Activated T-cell treated with anti-CD3 and anti-CD28 coated beads, Interleukin-2, amount 50 U/mL, for 4 hours (primary cell): ENCODE measurements around the gene NACA2. TPM values are rescaled to one million over a fixed set of nuclear protein-coding genes. Genes with fewer than 3 reads are reported as not detected.
"Not testable (repeated sequence)": the region's sequence is repeated elsewhere in the genome, so short reads cannot be mapped to it uniquely, and the experiment has no call there.

ENCODE experiments used
- ATAC-seq, 2 donors: fragments of 200-7000 bp; cut with Tn5 transposase; one replicate each; pipeline ENCODE4 v1.10.0; 2021
- DNase-seq: peaks from one replicate; pipeline ENCODE4 v3.0.0-alpha.2; 2020
- H3K27me3 Mint-ChIP-seq: one replicate; pipeline ENCODE4 v1.8.0; 2021; ENCODE audit warnings: low read depth, mixed read lengths
- H3K36me3 Mint-ChIP-seq: one replicate; pipeline ENCODE4 v1.8.0; 2022; ENCODE audit warnings: mixed read lengths; ENCODE audit not compliant: insufficient read depth
- H3K4me1 Mint-ChIP-seq: one replicate; pipeline ENCODE4 v1.8.0; 2021; ENCODE audit warnings: low read depth, mixed read lengths
- H3K4me3 Mint-ChIP-seq: one replicate; pipeline ENCODE4 v1.8.0; 2021; ENCODE audit warnings: mild to moderate bottlenecking, moderate library complexity, mixed read lengths
- H3K9me3 Mint-ChIP-seq: one replicate; pipeline ENCODE4 v1.8.0; 2021; ENCODE audit warnings: mixed read lengths
- total RNA-seq, 3 donors: library from RNA; stranded (reverse); gene quantifications; one replicate each; pipeline ENCODE4 v1.2.1, GENCODE V29; 2021

NACA2 gene
- total RNA-seq, 3 donors from 2014 or later = not detected

GRCh38 chr17:61591930-61592329, 911 bp upstream of the NACA2 start:
- no peak for ATAC-seq
- H3K9me3 Mint-ChIP-seq = no peaks in the 10 kb centered on the region
- H3K4me1 Mint-ChIP-seq = no peaks in the 10 kb centered on the region
- no peak overlapping the region for H3K4me3 Mint-ChIP-seq
- H3K27me3 Mint-ChIP-seq = peaks cover 7% of the 10 kb centered on the region
- DNase-seq = no peak
- H3K36me3 Mint-ChIP-seq = no peaks in the 10 kb centered on the region

- Mint-ChIP-seq H3K4me1 (no peaks in the 10 kb centered on the region), H3K27me3 (peaks cover 4% of the 10 kb centered on the region), H3K4me3 (no peak overlapping the region), H3K36me3 (no peaks in the 10 kb centered on the region), H3K9me3 (no peaks in the 10 kb centered on the region)
- DNase-seq (no peak), ATAC-seq (no peak)
Measured at GRCh38 chr17:61589990-61590389, 1.0 kb downstream of the NACA2 start.

DNA sequence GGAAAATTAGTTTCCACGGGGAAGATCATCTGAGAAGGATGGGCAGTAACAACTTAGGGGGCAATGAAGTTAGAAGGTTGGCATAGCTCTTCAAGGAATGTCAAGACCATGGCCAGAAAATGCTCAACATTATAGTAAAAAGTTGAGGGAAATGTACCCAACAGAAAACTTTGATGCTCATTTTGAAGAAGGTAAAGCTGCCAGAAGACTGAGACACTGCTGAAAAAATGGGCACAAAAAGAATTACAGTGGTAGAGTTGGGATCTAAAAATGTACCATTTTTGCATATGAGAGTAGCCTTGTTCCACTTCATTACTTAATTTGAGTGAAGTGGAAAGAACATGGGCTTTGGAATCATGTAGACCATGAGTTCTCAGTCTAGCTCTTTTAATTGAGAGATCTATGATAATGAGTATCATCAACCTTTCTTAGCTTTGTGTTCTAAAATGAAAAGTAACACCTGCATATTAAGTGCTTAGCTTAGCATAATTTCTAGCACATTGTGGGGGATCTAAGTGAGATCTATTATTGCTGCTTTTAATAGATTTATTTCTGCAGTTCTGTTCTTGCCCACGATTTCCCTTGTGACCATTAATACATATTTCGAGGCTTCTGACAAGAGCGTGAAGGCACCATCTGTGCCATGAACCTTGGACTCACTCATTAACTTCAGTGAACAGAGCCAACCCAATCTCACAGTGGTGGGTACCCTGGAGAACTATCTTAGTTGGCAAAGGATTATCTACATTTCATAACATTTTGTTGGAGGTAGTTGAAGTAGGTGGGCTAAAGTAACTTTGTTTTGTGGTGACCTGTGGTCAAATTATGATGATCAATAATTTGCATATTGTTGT, 3.0 kb downstream of the NACA2 start:
- Mint-ChIP-seq H3K4me3 (no peak overlapping the region), H3K36me3 (no peaks in the 10 kb centered on the region), H3K9me3 (no peaks in the 10 kb centered on the region), H3K4me1 (no peaks in the 10 kb centered on the region), H3K27me3 (peaks cover under 1% of the 10 kb centered on the region)
- DNase-seq (no peak), ATAC-seq (no peak)

DNA sequence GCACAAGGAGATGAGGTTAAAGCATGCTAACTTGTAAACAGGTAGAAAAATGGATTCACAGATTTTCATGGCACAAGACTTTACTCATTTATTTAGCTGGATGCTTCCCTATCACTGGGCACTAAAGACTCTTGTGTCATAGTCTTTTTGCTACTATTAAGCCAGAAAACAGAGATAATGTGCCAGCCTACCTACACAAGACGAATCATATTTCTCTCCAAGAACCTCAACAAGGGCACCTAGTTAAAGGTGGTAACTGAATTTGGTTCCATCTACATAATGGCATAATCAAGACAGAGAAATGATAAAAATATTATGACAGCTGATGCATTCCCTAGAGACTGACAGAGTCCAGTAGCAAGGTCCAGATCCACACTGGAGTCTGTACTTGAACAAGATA, 3.8 kb downstream of the NACA2 start:
- no peaks in the 10 kb centered on the region for H3K36me3 Mint-ChIP-seq
- H3K9me3 Mint-ChIP-seq = no peaks in the 10 kb centered on the region
- no peaks in the 10 kb centered on the region for H3K4me1 Mint-ChIP-seq
- no peak for DNase-seq
- H3K27me3 Mint-ChIP-seq = peaks cover 2% of the 10 kb centered on the region
- H3K4me3 Mint-ChIP-seq = no peak overlapping the region
- no peak for ATAC-seq

DNA sequence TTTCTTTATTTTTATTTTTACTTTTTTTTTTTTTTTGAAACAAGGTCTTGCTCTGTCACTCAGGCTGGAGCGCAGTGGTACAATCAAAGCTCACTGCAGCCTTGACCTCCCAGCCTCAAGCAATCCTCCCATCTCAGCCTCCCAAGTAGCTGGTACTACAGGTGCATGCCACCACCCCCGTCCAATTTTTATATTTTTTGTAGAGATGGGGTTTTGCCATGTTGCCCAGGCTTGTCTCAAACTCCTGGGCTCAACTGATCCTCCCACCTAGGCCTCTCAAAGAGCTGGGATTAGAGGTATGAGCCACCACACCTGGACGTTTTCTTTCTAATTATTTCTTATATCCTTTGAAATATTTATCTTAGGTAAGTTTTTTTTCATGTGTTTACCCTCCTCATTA, 4.4 kb downstream of the NACA2 start:
- not testable (repeated sequence) for H3K9me3 Mint-ChIP-seq, H3K27me3 Mint-ChIP-seq, H3K36me3 Mint-ChIP-seq, DNase-seq, H3K4me1 Mint-ChIP-seq, ATAC-seq, H3K4me3 Mint-ChIP-seq

GRCh38 chr17:61586031-61586566, 4.9 kb downstream of the NACA2 start:
- H3K36me3 Mint-ChIP-seq = no peaks in the 10 kb centered on the region
- no peak for ATAC-seq
- H3K4me3 Mint-ChIP-seq = no peak overlapping the region
- no peak for DNase-seq
- no peaks in the 10 kb centered on the region for H3K9me3 Mint-ChIP-seq
- no peaks in the 10 kb centered on the region for H3K4me1 Mint-ChIP-seq
- peaks cover 10% of the 10 kb centered on the region for H3K27me3 Mint-ChIP-seq

DNA sequence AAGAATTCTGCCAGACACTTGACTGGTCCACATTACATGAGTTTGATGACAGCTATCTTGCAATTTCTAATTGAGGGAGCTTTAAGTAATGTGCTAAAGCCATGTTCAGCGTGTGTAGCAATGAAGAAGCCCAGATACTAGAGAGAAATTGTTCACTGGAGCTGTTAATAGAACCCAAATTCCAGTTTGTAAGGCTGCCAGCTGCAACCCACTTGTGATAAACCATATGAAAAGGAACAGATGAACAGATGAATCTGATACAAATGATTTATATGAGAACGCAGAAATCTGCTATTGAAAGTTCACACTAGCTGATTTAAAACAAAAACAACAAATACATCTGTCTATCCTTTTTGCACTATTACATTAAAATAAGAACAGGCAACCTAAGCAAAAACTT, 6.2 kb downstream of the NACA2 start:
- no peaks in the 10 kb centered on the region for H3K9me3 Mint-ChIP-seq
- no peaks in the 10 kb centered on the region for H3K36me3 Mint-ChIP-seq
- ATAC-seq (no peak), DNase-seq (no peak)
- no peaks in the 10 kb centered on the region for H3K4me1 Mint-ChIP-seq
- H3K27me3 Mint-ChIP-seq = peaks cover 16% of the 10 kb centered on the region
- no peak overlapping the region for H3K4me3 Mint-ChIP-seq

DNA sequence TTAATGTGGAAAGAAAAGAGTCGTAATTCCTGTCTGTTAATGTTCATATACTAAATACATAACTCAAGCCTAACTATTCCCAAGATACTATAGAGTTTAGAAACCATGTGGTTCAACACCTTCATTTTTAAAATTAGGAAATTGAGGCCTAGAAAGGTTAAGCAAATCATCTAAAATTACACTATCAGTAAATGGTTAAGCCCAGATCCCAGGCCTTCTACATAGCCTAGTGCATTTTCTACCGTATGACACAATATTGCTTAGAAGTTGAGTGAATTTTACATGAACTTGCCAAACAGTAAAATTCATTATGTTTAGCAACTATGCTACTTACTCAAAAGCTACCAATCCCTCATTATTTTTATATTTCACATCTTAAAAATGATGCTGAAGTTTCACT, 6.8 kb downstream of the NACA2 start:
- no peaks in the 10 kb centered on the region for H3K36me3 Mint-ChIP-seq
- no peak for ATAC-seq
- H3K4me3 Mint-ChIP-seq = no peak overlapping the region
- no peaks in the 10 kb centered on the region for H3K4me1 Mint-ChIP-seq
- H3K9me3 Mint-ChIP-seq = no peaks in the 10 kb centered on the region
- no peak for DNase-seq
- peaks cover 17% of the 10 kb centered on the region for H3K27me3 Mint-ChIP-seq

DNA sequence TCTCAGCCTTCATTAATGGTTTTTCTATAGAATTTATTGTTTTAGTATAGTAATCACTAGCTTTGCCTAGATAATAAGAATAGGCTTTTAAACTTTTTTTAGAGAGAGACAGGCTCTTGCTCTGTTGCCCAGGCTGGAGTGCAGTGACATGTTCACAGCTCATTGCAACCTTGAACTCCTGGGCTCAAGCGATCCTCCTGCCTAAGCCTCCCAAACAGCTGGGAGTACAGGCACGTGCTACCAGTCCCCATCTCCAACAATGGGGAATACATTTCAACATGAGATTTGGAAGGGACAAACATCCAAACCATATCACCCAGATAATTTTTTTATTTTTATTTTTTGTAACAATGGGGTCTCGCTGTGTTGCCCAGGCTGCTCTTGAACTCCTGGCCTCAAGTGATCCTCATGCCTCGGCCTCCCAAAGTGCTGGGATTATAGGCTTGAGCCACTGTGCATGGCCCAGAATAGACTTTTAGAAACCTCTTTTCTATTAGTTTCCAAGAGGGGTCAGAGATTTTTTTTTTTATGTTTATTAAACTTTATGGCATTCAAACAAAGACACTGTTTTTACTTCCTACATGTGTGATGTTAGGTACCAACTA, 7.3 kb downstream of the NACA2 start:
- Mint-ChIP-seq H3K4me1 (no peaks in the 10 kb centered on the region), H3K9me3 (no peaks in the 10 kb centered on the region), H3K27me3 (peaks cover 18% of the 10 kb centered on the region), H3K4me3 (no peak overlapping the region), H3K36me3 (no peaks in the 10 kb centered on the region)
- DNase-seq (no peak), ATAC-seq (no peak)

- Mint-ChIP-seq H3K36me3 (no peaks in the 10 kb centered on the region), H3K9me3 (no peaks in the 10 kb centered on the region), H3K4me1 (no peaks in the 10 kb centered on the region), H3K4me3 (no peak overlapping the region), H3K27me3 (peaks cover 23% of the 10 kb centered on the region)
- ATAC-seq (no peak), DNase-seq (no peak)
Measured at GRCh38 chr17:61583242-61583641, 7.8 kb downstream of the NACA2 start.

DNA sequence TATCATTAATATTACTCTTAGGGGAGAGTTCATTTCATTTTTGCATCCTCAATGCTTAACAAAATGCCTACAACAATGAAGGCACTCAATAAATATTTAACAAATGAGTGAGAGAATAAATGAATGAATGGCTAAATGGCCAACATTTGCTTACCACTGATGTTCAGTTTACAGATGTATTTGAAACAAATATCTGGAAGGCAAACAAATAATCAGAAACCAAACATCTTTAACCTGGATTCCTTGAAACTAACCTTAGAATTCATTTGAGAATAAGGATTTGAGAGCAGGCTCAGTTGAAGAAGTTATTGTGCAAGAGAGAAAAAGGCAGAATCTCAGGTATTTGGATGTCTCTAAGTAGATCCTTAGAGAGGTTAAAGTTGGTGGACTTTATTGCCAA, 8.4 kb downstream of the NACA2 start:
- H3K9me3 Mint-ChIP-seq = no peaks in the 10 kb centered on the region
- H3K36me3 Mint-ChIP-seq = no peaks in the 10 kb centered on the region
- no peak for ATAC-seq

DNA sequence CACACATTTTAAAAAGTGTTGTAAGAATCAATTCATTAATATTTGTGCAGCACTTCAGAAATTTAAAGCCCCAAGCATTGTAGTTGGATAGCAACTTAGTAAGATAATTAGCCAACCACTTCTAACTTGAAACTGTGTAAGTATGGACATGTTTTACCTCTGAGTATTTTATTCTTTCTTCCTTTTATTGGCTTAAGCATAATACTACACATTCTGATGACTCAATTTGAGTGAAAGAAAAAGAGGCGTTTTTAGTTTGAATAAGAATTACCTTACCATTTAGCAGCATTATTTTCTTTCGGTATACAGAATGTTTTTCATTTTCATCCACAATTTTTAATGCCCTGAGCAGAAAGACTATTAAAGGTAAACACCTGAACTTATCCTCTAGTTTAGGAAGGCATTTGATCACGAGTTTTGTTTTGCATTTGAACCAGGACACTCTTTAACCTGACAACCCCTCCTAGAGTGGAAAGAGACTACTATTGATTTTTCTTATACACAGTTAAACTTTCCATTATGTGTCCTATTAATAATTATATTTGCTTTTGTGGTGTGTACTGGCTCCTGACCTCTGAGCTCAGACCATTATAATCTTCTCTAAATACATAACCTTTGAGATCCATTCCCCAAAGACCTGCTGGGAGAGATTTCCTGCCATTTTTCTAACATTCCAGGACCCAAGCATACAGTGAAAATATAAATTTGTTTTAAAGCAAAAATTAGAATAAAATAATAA, 9.2 kb downstream of the NACA2 start:
- no peaks in the 10 kb centered on the region for H3K9me3 Mint-ChIP-seq
- ATAC-seq = no peak
- H3K27me3 Mint-ChIP-seq = peaks cover 23% of the 10 kb centered on the region
- DNase-seq = no peak
- H3K4me1 Mint-ChIP-seq = no peaks in the 10 kb centered on the region
- no peak overlapping the region for H3K4me3 Mint-ChIP-seq
- no peaks in the 10 kb centered on the region for H3K36me3 Mint-ChIP-seq

More for the DNA sequence above, 8.4 kb downstream of the NACA2 start:
- Mint-ChIP-seq H3K27me3 (peaks cover 23% of the 10 kb centered on the region), H3K4me3 (no peak overlapping the region), H3K4me1 (no peaks in the 10 kb centered on the region)
- no peak for DNase-seq

GRCh38 chr17:61580502-61580901, 10.5 kb downstream of the NACA2 start:
- Mint-ChIP-seq H3K9me3 (no peaks in the 10 kb centered on the region), H3K4me1 (no peaks in the 10 kb centered on the region), H3K27me3 (peaks cover 26% of the 10 kb centered on the region), H3K36me3 (no peaks in the 10 kb centered on the region), H3K4me3 (no peak overlapping the region)
- ATAC-seq = no peak
- no peak for DNase-seq

GRCh38 chr17:61579961-61580360, 11.1 kb downstream of the NACA2 start:
- DNase-seq (no peak), ATAC-seq (no peak)
- Mint-ChIP-seq H3K36me3 (no peaks in the 10 kb centered on the region), H3K4me1 (no peaks in the 10 kb centered on the region), H3K9me3 (no peaks in the 10 kb centered on the region), H3K27me3 (peaks cover 26% of the 10 kb centered on the region), H3K4me3 (no peak overlapping the region)
